ENCODE results near the gene ADAMTS19.
"Not testable (repeated sequence)": the region's sequence is repeated elsewhere in the genome, so short reads cannot be mapped to it uniquely, and the experiment has no call there.

The ADAMTS19 gene

GRCh38 chr5:129459777-129460671 is at the start of gene ADAMTS19:
Gene ADAMTS19, plus strand, starts transcription at chr5:129460298. Its CDS starts 94 bp downstream, at chr5:129460392.
- no peak for DNase-seq (ENCODE audit: low read depth)

GRCh38 chr5:129410488-129410887 is 49.6 kb upstream of the ADAMTS19 start:
- DNase-seq (ENCODE audit: low read depth), result no peak

- DNase-seq (ENCODE audit: low read depth), result no peak
These were observed 47.4 kb upstream of the ADAMTS19 start for GRCh38 chr5:129412721-129413120.

- no peak for DNase-seq (ENCODE audit: low read depth)
These were observed 46.5 kb upstream of the ADAMTS19 start for GRCh38 chr5:129413570-129413969.

- DNase-seq (ENCODE audit: low read depth), result no peak
These were observed 40.8 kb upstream of the ADAMTS19 start for GRCh38 chr5:129419292-129419691.

GRCh38 chr5:129425031-129425430 is 35.1 kb upstream of the ADAMTS19 start:
- DNase-seq (ENCODE audit: low read depth), result no peak

- no peak for DNase-seq (ENCODE audit: low read depth)
These were observed 34.0 kb upstream of the ADAMTS19 start for GRCh38 chr5:129426071-129426470.

- DNase-seq (ENCODE audit: low read depth), result not testable (repeated sequence)
These were observed 31.5 kb upstream of the ADAMTS19 start for GRCh38 chr5:129428636-129429035.

- DNase-seq (ENCODE audit: low read depth), result no peak
These were observed 28.7 kb upstream of the ADAMTS19 start for GRCh38 chr5:129431406-129431805.

- no peak for DNase-seq (ENCODE audit: low read depth)
These were observed 21.8 kb upstream of the ADAMTS19 start for GRCh38 chr5:129438322-129438721.

- no peak for DNase-seq (ENCODE audit: low read depth)
These were observed 19.7 kb upstream of the ADAMTS19 start for GRCh38 chr5:129440424-129440823.

GRCh38 chr5:129441096-129441495 is 19.0 kb upstream of the ADAMTS19 start:
- DNase-seq (ENCODE audit: low read depth), result no peak

- no peak for DNase-seq (ENCODE audit: low read depth)
These were observed 14.7 kb upstream of the ADAMTS19 start for GRCh38 chr5:129445379-129445778.

GRCh38 chr5:129447968-129448367 is 12.1 kb upstream of the ADAMTS19 start:
- DNase-seq (ENCODE audit: low read depth), result no peak

- DNase-seq (ENCODE audit: low read depth), result no peak
These were observed 11.4 kb upstream of the ADAMTS19 start for GRCh38 chr5:129448654-129449053.

GRCh38 chr5:129454461-129454860 is 5.6 kb upstream of the ADAMTS19 start:
- DNase-seq (ENCODE audit: low read depth), result no peak

- no peak for DNase-seq (ENCODE audit: low read depth)
These were observed 685 bp upstream of the ADAMTS19 start for GRCh38 chr5:129459450-129459776.

GRCh38 chr5:129460672-129460935 is 506 bp downstream of the ADAMTS19 start:
- no peak for DNase-seq (ENCODE audit: low read depth)

GRCh38 chr5:129460936-129461710 is 1.0 kb downstream of the ADAMTS19 start:
- DNase-seq (ENCODE audit: low read depth), result no peak

GRCh38 chr5:129461711-129462332 is 1.7 kb downstream of the ADAMTS19 start:
- no peak for DNase-seq (ENCODE audit: low read depth)

GRCh38 chr5:129465776-129466344 is 5.8 kb downstream of the ADAMTS19 start:
- no peak for DNase-seq (ENCODE audit: low read depth)

- no peak for DNase-seq (ENCODE audit: low read depth)
These were observed 14.4 kb downstream of the ADAMTS19 start for GRCh38 chr5:129474544-129474943.

- DNase-seq (ENCODE audit: low read depth), result no peak
These were observed 16.7 kb downstream of the ADAMTS19 start for GRCh38 chr5:129476751-129477150.
